ENCODE data around the gene ABCA1.

DNA sequence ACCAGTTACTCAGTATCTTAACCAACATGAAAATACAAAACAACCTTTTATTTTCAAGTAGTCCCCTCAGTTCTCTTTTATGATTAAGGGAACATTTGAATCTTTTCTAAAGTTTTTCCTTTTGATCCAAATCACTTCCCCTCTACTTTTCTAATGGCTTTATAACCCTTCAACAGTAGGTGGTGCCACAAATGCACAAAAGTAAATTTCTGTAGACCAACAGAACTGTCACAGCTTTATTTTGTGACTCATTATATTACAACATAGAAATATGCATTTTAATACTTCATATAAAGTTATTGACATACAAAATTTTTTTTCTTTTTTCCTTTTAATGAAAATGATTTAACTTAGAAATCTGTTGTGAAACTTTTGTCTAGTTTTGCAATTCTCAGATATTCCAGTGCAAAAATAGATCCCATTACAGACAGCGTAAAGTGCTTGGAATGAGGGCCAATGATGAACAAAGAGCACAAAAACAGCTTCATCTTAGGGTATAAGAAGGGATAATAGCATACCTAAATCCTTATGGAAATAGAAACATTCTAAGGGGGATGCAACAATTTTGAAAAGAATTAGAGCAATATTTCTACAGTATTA is 147.1 kb downstream of the ABCA1 start:
- TF ChIP-seq, protein P1, sequence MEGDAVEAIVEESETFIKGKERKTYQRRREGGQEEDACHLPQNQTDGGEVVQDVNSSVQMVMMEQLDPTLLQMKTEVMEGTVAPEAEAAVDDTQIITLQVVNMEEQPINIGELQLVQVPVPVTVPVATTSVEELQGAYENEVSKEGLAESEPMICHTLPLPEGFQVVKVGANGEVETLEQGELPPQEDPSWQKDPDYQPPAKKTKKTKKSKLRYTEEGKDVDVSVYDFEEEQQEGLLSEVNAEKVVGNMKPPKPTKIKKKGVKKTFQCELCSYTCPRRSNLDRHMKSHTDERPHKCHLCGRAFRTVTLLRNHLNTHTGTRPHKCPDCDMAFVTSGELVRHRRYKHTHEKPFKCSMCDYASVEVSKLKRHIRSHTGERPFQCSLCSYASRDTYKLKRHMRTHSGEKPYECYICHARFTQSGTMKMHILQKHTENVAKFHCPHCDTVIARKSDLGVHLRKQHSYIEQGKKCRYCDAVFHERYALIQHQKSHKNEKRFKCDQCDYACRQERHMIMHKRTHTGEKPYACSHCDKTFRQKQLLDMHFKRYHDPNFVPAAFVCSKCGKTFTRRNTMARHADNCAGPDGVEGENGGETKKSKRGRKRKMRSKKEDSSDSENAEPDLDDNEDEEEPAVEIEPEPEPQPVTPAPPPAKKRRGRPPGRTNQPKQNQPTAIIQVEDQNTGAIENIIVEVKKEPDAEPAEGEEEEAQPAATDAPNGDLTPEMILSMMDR (IDR thresholded peaks at IDR 0.05; ENCODE audit: insufficient read depth, low read length, poor library complexity, severe bottlenecking), result peak; percentile 59
- TF ChIP-seq EZH2phosphoT487 (conservative IDR thresholded peaks at IDR 0.05; ENCODE audit: low read length), result no peak

Data from SU-DHL-6 (cell line).